H54 (cell line): Measurements from ENCODE around the gene SLC16A11.
"Not testable (repeated sequence)": the region's sequence is repeated elsewhere in the genome, so short reads cannot be mapped to it uniquely, and the experiment has no call there.

Experiments
- DNase-seq: peaks from one replicate; pipeline ENCODE4 v3.0.0; 2011; ENCODE audit warnings: low spot score, mixed read lengths; ENCODE audit not compliant: insufficient read length
- FAIRE-seq: peaks from 3 replicates; lab custom pipeline; 2011; peaks lifted over from hg19 to GRCh38; lab: Jason Lieb, UNC
- POLR2A ChIP-seq: IDR thresholded peaks from 2 replicates; pipeline ENCODE4 v1.6.1; 2011; ENCODE audit warnings: low read depth, mild to moderate bottlenecking, low read length

SLC16A11 gene

DNA sequence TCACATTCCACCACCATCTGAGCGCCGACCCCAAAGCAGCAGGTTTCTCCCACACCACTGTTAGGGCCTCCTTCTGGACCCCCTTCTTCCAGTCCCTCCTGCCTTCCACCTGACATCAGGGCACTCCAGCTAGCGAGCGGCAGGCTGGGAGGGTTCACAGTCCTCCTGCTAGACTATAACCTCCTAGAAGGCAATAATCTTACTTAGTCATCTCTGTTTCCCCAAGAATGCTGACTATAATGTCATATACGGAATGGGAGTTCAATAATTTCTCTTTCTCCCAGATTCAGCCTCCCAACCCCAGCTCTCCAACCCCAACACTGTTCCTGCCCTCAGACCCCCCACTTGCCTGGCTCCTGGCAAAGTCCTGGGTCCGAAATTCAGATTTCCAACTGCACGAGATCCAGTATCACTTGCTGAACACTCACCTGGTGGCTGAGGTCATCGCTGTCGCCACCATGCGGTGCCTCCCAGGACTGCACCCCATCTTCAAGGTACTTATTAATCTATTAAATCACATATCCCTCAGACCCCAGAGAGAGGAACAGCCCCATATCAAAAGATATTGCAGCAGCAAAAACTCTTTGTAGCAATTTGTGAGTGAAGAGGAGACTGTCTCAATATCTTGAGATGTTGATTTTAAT, 42.5 kb downstream of the SLC16A11 start:
- FAIRE-seq (no peak), DNase-seq (no peak)
- TF ChIP-seq POLR2A: no peak

DNA sequence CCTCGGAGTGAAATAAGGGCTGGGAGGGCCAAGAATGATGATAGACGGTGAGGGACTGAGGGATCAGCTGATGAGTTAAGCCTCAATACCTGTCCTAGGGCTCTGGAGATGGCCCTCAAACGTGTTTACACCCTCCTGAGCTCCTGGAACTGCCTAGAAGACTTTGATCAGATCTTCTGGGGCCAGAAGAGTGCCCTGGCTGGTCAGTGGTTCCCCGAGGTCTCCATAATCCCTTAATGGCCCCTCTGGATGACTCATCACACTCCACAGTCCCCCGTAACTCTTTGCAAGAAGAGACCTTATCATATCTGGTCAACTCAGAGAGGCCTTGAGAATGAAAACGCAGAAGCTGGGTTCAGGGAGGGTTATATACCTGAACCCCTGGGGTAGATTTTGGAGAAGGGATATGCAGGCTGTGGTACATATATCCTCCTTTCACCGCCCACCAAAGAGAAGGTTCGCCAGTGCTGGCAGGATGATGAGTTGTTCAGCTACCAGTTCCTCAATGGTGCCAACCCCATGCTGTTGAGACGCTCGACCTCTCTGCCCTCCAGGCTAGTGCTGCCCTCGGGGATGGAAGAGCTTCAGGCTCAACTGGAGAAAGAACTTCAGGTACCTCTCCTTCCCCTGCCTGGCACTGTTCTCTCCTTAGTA, 44.9 kb downstream of the SLC16A11 start:
- DNase-seq (no peak), FAIRE-seq (no peak)
- no peak for TF ChIP-seq POLR2A

DNA sequence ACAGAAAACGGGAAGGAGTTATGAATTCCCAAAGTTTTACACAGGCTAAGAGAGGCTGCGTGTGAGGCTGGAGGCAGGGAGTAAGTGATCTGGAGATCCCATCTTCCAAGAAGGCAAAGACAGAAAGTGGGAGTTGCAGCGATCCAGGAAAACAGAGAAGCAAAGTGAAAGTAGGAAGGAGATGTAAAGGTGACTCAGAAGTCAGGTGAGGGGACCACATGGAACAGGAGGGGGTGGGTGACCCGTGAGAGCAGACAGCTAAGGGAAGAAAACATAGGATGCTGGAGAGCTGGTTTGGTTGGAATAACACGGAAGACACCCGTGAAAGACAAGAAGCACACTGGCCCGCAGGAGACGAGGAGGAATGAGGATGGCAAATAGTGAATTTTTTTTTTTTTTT, 46.7 kb downstream of the SLC16A11 start:
- FAIRE-seq: no peak
- DNase-seq: no peak
- TF ChIP-seq POLR2A: no peak

DNA sequence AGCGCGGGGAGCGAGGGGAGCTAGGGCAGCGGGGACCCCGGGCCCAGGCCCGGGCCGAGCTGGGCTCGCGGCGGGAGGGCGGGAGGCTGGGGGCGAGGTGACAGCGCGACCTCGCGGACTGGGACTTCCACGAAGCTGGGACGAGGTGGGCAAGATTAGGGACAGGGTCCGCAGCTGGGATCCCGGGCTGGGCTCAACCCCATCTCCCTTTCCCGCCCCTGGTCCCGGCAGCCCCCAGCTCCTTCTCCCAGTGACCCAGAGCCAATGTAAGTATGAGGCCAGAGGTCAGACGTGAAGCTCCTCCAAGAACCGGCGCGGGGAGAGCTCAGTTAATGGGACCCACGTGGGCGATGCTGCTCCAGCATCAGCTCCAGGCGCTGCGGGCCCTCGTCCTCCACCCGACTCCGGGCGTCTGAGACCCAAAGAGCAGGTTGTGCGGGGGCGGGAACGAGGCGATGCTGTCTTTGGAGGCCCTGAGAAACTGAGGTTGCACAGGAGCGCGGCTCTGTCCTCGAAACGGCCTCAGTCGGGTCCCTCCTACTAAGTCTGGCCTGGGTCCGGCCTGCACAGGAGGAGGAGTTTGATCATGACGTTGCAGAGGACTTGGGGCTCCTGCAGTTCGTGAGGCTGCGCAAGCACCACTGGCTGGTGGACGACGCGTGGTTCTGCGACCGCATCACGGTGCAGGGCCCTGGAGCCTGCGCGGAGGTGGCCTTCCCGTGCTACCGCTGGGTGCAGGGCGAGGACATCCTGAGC, 47.5 kb downstream of the SLC16A11 start:
- TF ChIP-seq POLR2A: no peak
- DNase-seq: no peak
- FAIRE-seq: no peak

DNA sequence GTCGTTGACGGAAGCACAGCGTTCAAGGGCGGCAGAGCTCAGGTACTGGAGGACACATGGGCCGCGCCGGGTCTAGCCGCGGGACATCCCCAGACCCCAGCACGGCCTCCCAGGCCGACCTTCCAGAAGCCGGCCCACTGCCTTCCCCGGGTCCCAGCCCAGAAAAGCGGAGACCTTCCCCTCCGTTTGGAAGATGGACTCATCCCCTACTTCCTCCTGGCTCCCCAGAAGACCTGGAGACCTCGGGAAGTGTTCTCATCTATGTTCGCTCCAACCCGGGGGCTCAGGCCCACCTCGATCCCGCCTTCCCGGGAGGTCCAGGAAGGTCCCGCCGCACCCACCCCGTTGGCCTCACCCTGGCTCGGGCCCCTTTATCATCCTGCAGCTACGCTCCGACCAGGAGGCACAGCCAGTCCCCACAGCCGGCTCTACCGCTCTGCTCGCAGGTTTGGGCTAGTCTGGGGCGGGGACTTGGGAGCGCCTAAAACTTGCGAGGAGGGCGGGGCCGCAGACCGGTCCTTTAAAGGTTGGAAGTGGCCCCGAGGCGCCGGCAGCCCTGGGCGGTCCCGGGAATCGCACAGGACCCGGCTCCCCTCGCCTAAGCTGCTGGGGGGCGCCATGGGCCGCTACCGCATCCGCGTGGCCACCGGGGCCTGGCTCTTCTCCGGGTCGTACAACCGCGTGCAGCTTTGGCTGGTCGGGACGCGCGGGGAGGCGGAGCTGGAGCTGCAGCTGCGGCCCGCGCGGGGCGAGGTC, 48.2 kb downstream of the SLC16A11 start, which contains the start of gene ALOX12:
ALOX12 (plus strand) TSS at position 550 of the 756 bp plus-strand sequence; CDS start at position 619, 69 bp downstream.
- DNase-seq (no peak), FAIRE-seq (no peak)
- no peak for TF ChIP-seq POLR2A

DNA sequence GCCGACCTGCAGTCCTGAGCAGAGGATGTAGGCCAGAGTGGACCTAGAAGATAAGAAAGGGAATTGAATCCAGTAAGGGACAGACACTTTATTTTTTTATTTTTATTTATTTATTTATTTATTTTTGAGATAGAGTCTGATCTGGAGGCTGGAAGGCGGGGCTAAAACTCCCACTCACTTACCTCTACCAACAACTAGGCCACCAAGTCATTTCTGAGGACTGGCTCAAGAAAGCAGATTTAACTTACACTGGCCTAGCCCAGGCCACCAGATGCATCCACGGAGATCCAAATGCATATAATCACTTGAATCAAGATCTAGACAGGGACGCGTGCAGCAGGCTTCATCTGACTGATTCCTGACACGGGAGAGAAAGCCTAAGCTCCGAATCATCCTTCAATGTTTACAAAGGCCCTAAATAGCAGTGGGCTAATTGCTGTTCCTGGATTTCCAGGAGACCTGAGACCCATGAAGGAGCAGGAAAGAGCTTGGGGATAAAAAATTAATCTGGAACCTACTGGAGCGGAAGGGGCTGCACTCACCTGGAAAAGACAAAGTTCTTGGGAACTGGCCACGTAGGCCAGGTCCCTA, 49.1 kb downstream of the SLC16A11 start:
- TF ChIP-seq POLR2A: no peak
- DNase-seq (no peak), FAIRE-seq (no peak)

DNA sequence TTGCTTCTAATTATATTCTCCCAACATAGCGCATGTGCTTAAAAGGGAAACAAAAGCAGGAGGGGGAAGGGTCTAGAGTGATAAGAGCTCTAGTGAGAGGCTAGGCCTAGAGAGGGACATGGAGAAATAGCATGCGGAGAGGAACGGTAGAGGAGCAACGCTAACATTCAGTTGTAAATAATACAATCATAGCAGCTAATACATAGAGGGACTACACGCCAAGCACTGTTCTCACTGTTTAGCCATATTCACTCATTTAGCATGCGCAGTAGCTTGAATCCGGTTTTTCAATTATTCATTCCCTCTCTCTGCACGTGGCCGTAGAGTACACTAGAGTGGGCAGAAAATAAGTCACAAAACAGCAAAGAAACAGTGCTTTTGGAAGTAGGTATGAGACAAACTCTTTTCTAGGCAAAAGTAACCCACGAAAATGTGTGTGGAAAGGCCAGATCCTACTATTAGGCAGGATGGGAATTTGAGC, 49.7 kb downstream of the SLC16A11 start:
- FAIRE-seq (no peak), DNase-seq (no peak)

DNA sequence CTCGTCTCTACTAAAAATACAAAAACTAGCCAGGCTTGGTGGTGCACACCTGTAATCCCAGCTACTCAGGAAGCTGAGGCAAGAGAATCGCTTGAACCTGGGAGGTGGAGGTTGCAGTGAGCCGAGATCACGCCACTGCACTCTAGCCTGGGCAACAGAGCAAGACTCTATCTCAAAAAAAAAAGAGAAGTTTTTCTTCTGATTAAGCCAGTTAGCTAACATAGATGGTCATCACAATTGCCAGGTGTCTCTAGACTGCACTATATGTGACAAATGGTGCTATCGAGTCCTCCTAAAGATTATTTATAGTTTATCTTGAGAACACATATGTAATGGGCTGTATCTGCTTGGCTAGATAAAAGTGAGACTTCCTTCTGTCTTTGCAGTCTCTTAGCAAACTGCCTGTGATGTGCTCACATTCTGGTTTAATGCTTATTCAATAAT, 50.3 kb downstream of the SLC16A11 start:
- not testable (repeated sequence) for FAIRE-seq, DNase-seq

More for the DNA sequence above, 49.7 kb downstream of the SLC16A11 start:
- no peak for TF ChIP-seq POLR2A
